GM18858 (cell line): ENCODE results near the gene ANK2.

Experiments used
- ATAC-seq: cut with Tn5 transposase; IDR thresholded peaks from one replicate; pipeline ENCODE4 v1.9.1; 2021; ENCODE audit not compliant: unreplicated experiment

ANK2 gene

GRCh38 chr4:113049421-113050370 is at the start of gene ANK2:
TSS of gene ANK2 (plus strand) at chr4:113049653. CDS start at chr4:113049729, 76 bp downstream.
- ATAC-seq: no peak

GRCh38 chr4:113003841-113004240 is 45.6 kb upstream of the ANK2 start:
- ATAC-seq: no peak

- no peak for ATAC-seq
Observed at GRCh38 chr4:113004655-113005054, 44.8 kb upstream of the ANK2 start.

GRCh38 chr4:113006632-113007031 is 42.8 kb upstream of the ANK2 start:
- ATAC-seq: no peak

- ATAC-seq: no peak
Observed at GRCh38 chr4:113007151-113007550, 42.3 kb upstream of the ANK2 start.

- no peak for ATAC-seq
Observed at GRCh38 chr4:113008135-113008534, 41.3 kb upstream of the ANK2 start.

GRCh38 chr4:113008716-113009115 is 40.7 kb upstream of the ANK2 start:
- ATAC-seq: no peak

GRCh38 chr4:113009461-113009860 is 40.0 kb upstream of the ANK2 start:
- no peak for ATAC-seq

GRCh38 chr4:113012122-113012725 is 37.2 kb upstream of the ANK2 start:
- no peak for ATAC-seq

GRCh38 chr4:113012786-113013185 is 36.7 kb upstream of the ANK2 start:
- no peak for ATAC-seq

- no peak for ATAC-seq
Observed at GRCh38 chr4:113013751-113014150, 35.7 kb upstream of the ANK2 start.

GRCh38 chr4:113016377-113016776 is 33.1 kb upstream of the ANK2 start:
- ATAC-seq: no peak

- ATAC-seq: no peak
Observed at GRCh38 chr4:113020966-113021365, 28.5 kb upstream of the ANK2 start.

- ATAC-seq: no peak
Observed at GRCh38 chr4:113024388-113024787, 25.1 kb upstream of the ANK2 start.

- ATAC-seq: no peak
Observed at GRCh38 chr4:113025416-113025815, 24.0 kb upstream of the ANK2 start.

GRCh38 chr4:113026556-113026955 is 22.9 kb upstream of the ANK2 start:
- no peak for ATAC-seq

- no peak for ATAC-seq
Observed at GRCh38 chr4:113028074-113028473, 21.4 kb upstream of the ANK2 start.

GRCh38 chr4:113031212-113031611 is 18.2 kb upstream of the ANK2 start:
- ATAC-seq: no peak

- ATAC-seq: no peak
Observed at GRCh38 chr4:113040793-113041192, 8.7 kb upstream of the ANK2 start.

GRCh38 chr4:113042502-113042901 is 7.0 kb upstream of the ANK2 start:
- ATAC-seq: no peak

GRCh38 chr4:113043591-113043990 is 5.9 kb upstream of the ANK2 start:
- ATAC-seq: no peak

GRCh38 chr4:113050371-113050755 is 910 bp downstream of the ANK2 start:
- ATAC-seq: no peak
